ENCODE measurements around the gene SPTLC3. TPM values are rescaled to one million over a fixed set of nuclear protein-coding genes. Genes with fewer than 3 reads are reported as not detected.

Gene SPTLC3
- total and polyA plus RNA-seq, 2 of the 13 experiments (the other 11 are each of a cell fraction or from before 2014, with no cell fraction given), result 20.5 to 95.6 TPM

- TF ChIP-seq ZXDC (CRISPR knock-in tag; IDR thresholded peaks at IDR 0.05), result no peak
- no peak for TF ChIP-seq RFX1 (IDR thresholded peaks at IDR 0.05)
- no peak for TF ChIP-seq REL (CRISPR knock-in tag; conservative IDR thresholded peaks at IDR 0.05)
- peak; percentile 74; the same call in 1 of the 2 replicates for TF ChIP-seq ATF7-NPFF (CRISPR knock-in tag; IDR thresholded peaks at IDR 0.05; ENCODE audit: low read depth)
- TF ChIP-seq ZNF614 (CRISPR knock-in tag; IDR thresholded peaks at IDR 0.05; ENCODE audit: borderline replicate concordance), result peak; percentile 76
- no peak for TF ChIP-seq GTF2F1 (IDR thresholded peaks at IDR 0.05; ENCODE audit: low read length)
- TF ChIP-seq HMGXB3 (CRISPR knock-in tag; IDR thresholded peaks at IDR 0.05; ENCODE audit: borderline replicate concordance), result 0 out of 2 replicates have a peak, but pooled peaks have one; percentile 76
- peak; percentile 88 for TF ChIP-seq ESRRA (CRISPR knock-in tag; IDR thresholded peaks at IDR 0.05; ENCODE audit: low read depth)
- no peak for TF ChIP-seq ATF7 (IDR thresholded peaks at IDR 0.05)
- TF ChIP-seq ATF7 (CRISPR knock-in tag; IDR thresholded peaks at IDR 0.05), result no peak
- TF ChIP-seq ZBTB3 (CRISPR knock-in tag; IDR thresholded peaks at IDR 0.05; ENCODE audit: borderline replicate concordance, low read depth), result no peak
- no peak for TF ChIP-seq FOXK1 (CRISPR knock-in tag; IDR thresholded peaks at IDR 0.05; ENCODE audit: borderline replicate concordance, low read depth)
- peak; percentile 75; the same call in 1 of the 2 replicates for TF ChIP-seq ZBTB4 (CRISPR knock-in tag; IDR thresholded peaks at IDR 0.05; ENCODE audit: borderline replicate concordance)
- TF ChIP-seq NFATC3 (CRISPR knock-in tag; IDR thresholded peaks at IDR 0.05), result no peak
- TF ChIP-seq NFE2 (CRISPR knock-in tag; IDR thresholded peaks at IDR 0.05), result no peak
- TF ChIP-seq PITX1 (CRISPR knock-in tag; IDR thresholded peaks at IDR 0.05), result peak; percentile 86
- no peak for TF ChIP-seq ZNF572 (CRISPR knock-in tag; IDR thresholded peaks at IDR 0.05)
- no peak for TF ChIP-seq ZKSCAN5 (CRISPR knock-in tag; IDR thresholded peaks at IDR 0.05)
- no peak for TF ChIP-seq ZNF749 (CRISPR knock-in tag; IDR thresholded peaks at IDR 0.05; ENCODE audit: borderline replicate concordance)
- peak; percentile 98 for TF ChIP-seq ISL2 (CRISPR knock-in tag; IDR thresholded peaks at IDR 0.05)
These were observed 50.1 kb downstream of the SPTLC3 start (continued) for GRCh38 chr20:13058666-13059389.
